SH-SY5Y (cell line): ENCODE data around the gene RNF217.

Experiments used
- GATA2 ChIP-seq: IDR thresholded peaks from 2 replicates; pipeline ENCODE4 v1.6.1; 2011; ENCODE audit warnings: mild to moderate bottlenecking, low read depth, low read length
- GATA3 ChIP-seq: IDR thresholded peaks from 2 replicates; pipeline ENCODE4 v1.6.1; 2011; ENCODE audit warnings: low read depth, mild to moderate bottlenecking, low read length, moderate library complexity

- TF ChIP-seq GATA3 (no peak), GATA2 (no peak)
Measured at GRCh38 chr6:124955108-124955856, 7.0 kb upstream of the RNF217 start.
